SU-DHL-6 (cell line): Measurements from ENCODE around the gene C12orf76.

Experiments used
- H2AFZ ChIP-seq: fragments of 200-600 bp; sonication (generic); 2 replicates; pipeline ENCODE4 v1.6.1; 2014; ENCODE audit warnings: low read depth, mild to moderate bottlenecking, moderate library complexity, mixed read lengths, antibody characterized with exemption, low read length; ENCODE audit not compliant: severe bottlenecking
- H3F3A ChIP-seq: fragments of 200-600 bp; shearing (Covaris generic); 2 replicates; pipeline ENCODE4 v1.6.0; 2016; ENCODE audit warnings: antibody characterized with exemption, mild to moderate bottlenecking; ENCODE audit not compliant: insufficient read depth
- H3K27ac ChIP-seq: fragments of 200-600 bp; sonication (generic); 2 replicates; pipeline ENCODE4 v1.5.1; 2016; ENCODE audit warnings: low read depth, mild to moderate bottlenecking, low read length, moderate library complexity, mixed read lengths
- H3K27me3 ChIP-seq: fragments of 200-600 bp; sonication (generic), shearing (Covaris generic); 2 replicates; pipeline ENCODE4 v1.6.0; 2014; ENCODE audit warnings: mild to moderate bottlenecking, low read length
- H3K36me3 ChIP-seq: fragments of 200-600 bp; sonication (generic); 2 replicates; pipeline ENCODE4 v1.6.1; 2014; ENCODE audit warnings: mild to moderate bottlenecking, low read length, mixed read lengths
- H3K4me2 ChIP-seq: fragments of 300-600, 200-600 bp; shearing (Covaris generic), sonication (generic); 2 replicates; pipeline ENCODE4 v1.6.0; 2014; ENCODE audit warnings: low read length, low read depth, mild to moderate bottlenecking; ENCODE audit not compliant: poor library complexity, severe bottlenecking
- H3K4me3 ChIP-seq: fragments of 200-600 bp; sonication (generic); 2 replicates; pipeline ENCODE4 v1.5.1; 2014; ENCODE audit warnings: antibody characterized with exemption, low read length, mild to moderate bottlenecking, mixed read lengths; ENCODE audit not compliant: insufficient read depth, poor library complexity, severe bottlenecking
- H3K79me2 ChIP-seq: fragments of 200-600 bp; sonication (generic); 2 replicates; pipeline ENCODE4 v1.6.1; 2014; ENCODE audit warnings: mild to moderate bottlenecking, low read length, moderate library complexity; ENCODE audit not compliant: insufficient read depth
- H3K9ac ChIP-seq: fragments of 200-600 bp; sonication (generic); 2 replicates; pipeline ENCODE4 v1.7.0; 2014; ENCODE audit warnings: mild to moderate bottlenecking, low read length
- H3K9me2 ChIP-seq: fragments of 200-600 bp; sonication (generic); replicated peaks from 2 replicates; pipeline ENCODE4 v1.6.1; 2014; ENCODE audit warnings: low read length; ENCODE audit not compliant: insufficient read depth
- H3K9me3 ChIP-seq: fragments of 200-600 bp; sonication (generic); 2 replicates; pipeline ENCODE4 v1.6.1; 2014; ENCODE audit warnings: low read length, mixed read lengths; ENCODE audit not compliant: insufficient read depth
- H4K20me1 ChIP-seq: fragments of 200-600 bp; sonication (generic); 2 replicates; pipeline ENCODE4 v1.6.1; 2014; ENCODE audit warnings: low read depth, mild to moderate bottlenecking, antibody characterized with exemption, low read length, moderate library complexity, mixed read lengths
- CTCF ChIP-seq: fragments of 200-600 bp; sonication (generic); IDR thresholded peaks from one replicate; pipeline ENCODE4 v1.5.1; 2017; ENCODE audit warnings: antibody characterized with exemption, mild to moderate bottlenecking, low read length, moderate library complexity; ENCODE audit not compliant: insufficient read depth, poor library complexity, severe bottlenecking
- EZH2phosphoT487 ChIP-seq: fragments of 200-600 bp; sonication (generic), shearing (Covaris generic); conservative IDR thresholded peaks from 2 replicates; pipeline ENCODE4 v1.6.1; 2018; ENCODE audit warnings: mild to moderate bottlenecking, antibody characterized with exemption, low read length, moderate library complexity, mixed read lengths

The C12orf76 gene

GRCh38 chr12:110047297-110047940 lies 903 bp downstream of the C12orf76 start:
- Histone ChIP-seq H3K9me3 (no peaks in the 10 kb centered on the region), H3K9ac (peak overlapping the region; percentile 74), H3K9me2 (no peaks in the 10 kb centered on the region), H3K4me3 (peak overlapping the region; percentile 57), H4K20me1 (no peaks in the 10 kb centered on the region), H3K27ac (no peak overlapping the region), H3K4me2 (peak overlapping the region; percentile 73), H3F3A (peaks cover 20% of the 10 kb centered on the region), H3K27me3 (no peaks in the 10 kb centered on the region), H3K79me2 (peaks cover 24% of the 10 kb centered on the region), H3K36me3 (no peaks in the 10 kb centered on the region), H2AFZ (no peak overlapping the region)
- no peak for TF ChIP-seq CTCF
- no peak for TF ChIP-seq EZH2phosphoT487

- Histone ChIP-seq H2AFZ (no peak overlapping the region), H3F3A (peaks cover 26% of the 10 kb centered on the region), H3K27ac (no peak overlapping the region), H4K20me1 (no peaks in the 10 kb centered on the region), H3K36me3 (no peaks in the 10 kb centered on the region), H3K27me3 (no peaks in the 10 kb centered on the region), H3K9ac (no peak overlapping the region), H3K4me3 (no peak overlapping the region), H3K9me2 (no peaks in the 10 kb centered on the region), H3K4me2 (peak overlapping the region; percentile 73), H3K9me3 (no peaks in the 10 kb centered on the region), H3K79me2 (peaks cover 24% of the 10 kb centered on the region)
- no peak for TF ChIP-seq EZH2phosphoT487
- no peak for TF ChIP-seq CTCF
Observed at GRCh38 chr12:110046451-110047187, 1.7 kb downstream of the C12orf76 start.

- Histone ChIP-seq H3K4me3 (no peak overlapping the region), H3K36me3 (peaks cover 14% of the 10 kb centered on the region; the same call in 1 of the 2 replicates), H3K4me2 (no peak overlapping the region), H3K27ac (no peak overlapping the region), H4K20me1 (no peaks in the 10 kb centered on the region), H3K9me3 (no peaks in the 10 kb centered on the region), H3F3A (peaks cover 36% of the 10 kb centered on the region), H3K79me2 (peaks cover 14% of the 10 kb centered on the region), H3K9ac (no peak overlapping the region), H2AFZ (no peak overlapping the region), H3K27me3 (no peaks in the 10 kb centered on the region), H3K9me2 (no peaks in the 10 kb centered on the region)
- TF ChIP-seq EZH2phosphoT487 (no peak), CTCF (no peak)
Observed at GRCh38 chr12:110042264-110042663, 6.1 kb downstream of the C12orf76 start.
